ENCODE data around the gene HTT-AS.
"Not testable (repeated sequence)": the region's sequence is repeated elsewhere in the genome, so short reads cannot be mapped to it uniquely, and the experiment has no call there.

HTT-AS gene

GRCh38 chr4:3051141-3051897 is 23.0 kb downstream of the HTT-AS start:
- DNase-seq: not testable (repeated sequence)

GRCh38 chr4:3047464-3048286 is 26.7 kb downstream of the HTT-AS start:
- DNase-seq: no peak

- no peak for DNase-seq
These were observed 27.7 kb downstream of the HTT-AS start for GRCh38 chr4:3046623-3047022.

- DNase-seq: no peak
These were observed 28.2 kb downstream of the HTT-AS start for GRCh38 chr4:3046162-3046561.

- no peak for DNase-seq
These were observed 29.2 kb downstream of the HTT-AS start for GRCh38 chr4:3044870-3045819.

GRCh38 chr4:3043282-3044020 is 30.9 kb downstream of the HTT-AS start:
- no peak for DNase-seq

GRCh38 chr4:3042226-3042625 is 32.1 kb downstream of the HTT-AS start:
- no peak for DNase-seq

- DNase-seq: no peak
These were observed 32.9 kb downstream of the HTT-AS start for GRCh38 chr4:3041192-3042142.

GRCh38 chr4:3040452-3041191 is 33.7 kb downstream of the HTT-AS start:
- DNase-seq: no peak

GRCh38 chr4:3039706-3040366 is 34.5 kb downstream of the HTT-AS start:
- no peak for DNase-seq

- DNase-seq: no peak
These were observed 36.3 kb downstream of the HTT-AS start for GRCh38 chr4:3037957-3038461.

GRCh38 chr4:3036131-3036952 is 38.0 kb downstream of the HTT-AS start:
- DNase-seq: no peak

- DNase-seq: no peak
These were observed 38.7 kb downstream of the HTT-AS start for GRCh38 chr4:3035674-3036073.

GRCh38 chr4:3035249-3035648 is 39.1 kb downstream of the HTT-AS start:
- DNase-seq: no peak

GRCh38 chr4:3034231-3034630 is 40.1 kb downstream of the HTT-AS start:
- DNase-seq: no peak

GRCh38 chr4:3031357-3032082 is 42.8 kb downstream of the HTT-AS start:
- no peak for DNase-seq

GRCh38 chr4:3030566-3031356 is 43.6 kb downstream of the HTT-AS start:
- DNase-seq: no peak

All from amniotic stem cell (primary cell).